ENCODE results near the gene LHFPL6.
"Not testable (repeated sequence)": the region's sequence is repeated elsewhere in the genome, so short reads cannot be mapped to it uniquely, and the experiment has no call there.

Gene LHFPL6

DNA sequence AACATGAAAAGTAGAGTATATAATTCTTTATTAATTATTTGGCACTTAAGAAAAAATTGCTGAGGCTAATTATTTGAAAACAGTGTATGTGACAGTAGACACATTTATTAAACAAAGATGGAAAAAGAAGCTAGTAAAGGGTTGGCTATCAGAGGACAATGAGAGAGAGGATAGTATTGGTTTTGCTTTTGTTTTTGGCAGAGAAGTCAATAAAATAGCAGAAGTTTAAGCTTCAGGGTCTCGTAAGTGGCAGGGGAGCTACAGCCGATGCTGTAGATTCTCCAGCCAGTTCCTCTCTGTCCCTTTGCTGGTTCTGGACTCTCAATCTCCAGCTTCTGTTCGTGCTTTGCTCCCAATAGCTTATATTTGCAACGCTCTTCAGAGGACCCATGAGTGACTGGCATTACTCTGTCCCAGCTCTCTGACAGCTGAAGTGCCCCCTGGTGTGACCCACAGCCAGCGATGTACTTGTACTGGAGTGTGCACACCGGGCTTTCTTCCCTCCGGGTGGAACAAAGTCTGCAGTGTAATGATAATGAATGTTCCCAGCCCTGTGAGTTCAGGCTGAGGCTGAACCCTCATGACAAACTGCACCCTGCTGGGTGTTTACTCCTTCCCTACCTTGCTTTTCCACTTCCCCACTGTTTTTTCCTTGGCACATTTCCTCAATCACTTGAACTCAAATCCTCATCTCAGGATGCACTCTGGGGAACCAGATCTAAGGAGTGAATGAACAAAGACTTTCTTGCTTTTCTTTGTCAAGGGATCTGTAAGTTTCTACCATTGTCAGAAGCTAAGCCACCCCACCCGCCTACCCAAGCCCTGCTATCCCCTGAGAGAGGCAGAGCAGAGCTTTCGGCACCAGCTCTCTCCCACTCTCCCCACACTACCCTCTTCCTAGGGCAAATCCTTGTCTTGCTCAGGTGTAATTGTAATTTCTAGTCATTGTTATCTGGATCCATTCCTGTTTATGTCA, 254.8 kb downstream of the LHFPL6 start:
- DNase-seq (ENCODE audit: low read depth in 2 of 2): no peak

GRCh38 chr13:39345982-39346381, 257.0 kb downstream of the LHFPL6 start:
- no peak for DNase-seq (ENCODE audit: low read depth in 2 of 2)

DNA sequence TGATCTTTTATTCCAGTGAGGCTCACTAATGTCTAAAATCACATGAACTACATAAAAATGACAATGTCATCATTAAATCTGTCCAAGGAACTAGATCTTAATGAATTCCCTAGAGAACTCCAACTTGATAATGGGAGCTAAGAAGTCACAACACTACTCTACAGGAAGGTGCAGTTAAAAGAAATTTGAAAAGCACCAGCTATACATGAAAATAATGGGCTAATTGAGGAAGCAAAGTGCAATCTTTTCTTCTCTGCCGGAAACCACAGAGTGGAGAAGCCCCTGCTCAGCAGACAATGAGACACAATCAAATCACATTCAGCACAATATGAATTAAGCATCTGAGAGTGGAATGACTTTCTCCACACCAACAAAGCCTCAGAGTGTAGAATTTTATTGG, 261.7 kb downstream of the LHFPL6 start:
- no peak for DNase-seq (ENCODE audit: low read depth in 2 of 2)

DNA sequence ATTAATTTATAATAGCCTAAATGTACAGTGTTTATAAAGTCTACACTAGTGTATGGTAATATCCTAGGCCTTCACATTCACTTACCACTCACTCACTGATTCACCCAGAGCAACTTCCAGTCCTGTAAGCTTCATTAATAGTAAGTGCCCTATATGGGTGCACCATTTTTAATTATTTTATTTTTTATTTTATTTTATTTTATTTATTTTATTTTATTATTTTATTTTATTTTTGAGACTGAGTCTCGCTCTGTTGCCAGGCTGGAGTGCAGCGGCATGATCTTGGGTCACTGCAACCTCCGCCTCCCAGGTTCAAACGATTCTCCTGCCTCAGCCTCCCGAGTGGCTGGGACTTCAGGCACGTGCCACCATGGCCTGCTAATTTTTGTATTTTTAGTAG, 264.9 kb downstream of the LHFPL6 start:
- DNase-seq (ENCODE audit: low read depth in 2 of 2): not testable (repeated sequence)

DNA sequence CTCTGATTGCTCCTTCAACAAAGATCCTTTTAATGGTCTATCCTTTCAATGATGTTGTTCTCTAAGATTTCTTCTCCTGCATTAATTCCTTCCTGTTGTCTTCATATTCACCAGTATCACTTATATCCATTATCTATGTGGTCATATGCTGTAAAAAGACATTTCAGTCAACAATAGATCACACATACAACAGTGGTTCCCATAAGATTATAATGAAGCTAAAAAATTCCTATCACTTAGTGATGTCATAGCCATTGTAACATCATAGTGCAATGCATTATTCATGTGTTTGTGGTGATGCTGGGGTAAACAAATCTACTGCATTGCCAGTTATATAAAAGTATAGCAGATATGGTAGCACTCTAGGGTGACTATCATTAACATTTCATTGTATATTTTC, 266.1 kb downstream of the LHFPL6 start:
- DNase-seq (ENCODE audit: low read depth in 2 of 2): no peak

GRCh38 chr13:39336207-39336606, 266.8 kb downstream of the LHFPL6 start:
- DNase-seq (ENCODE audit: low read depth in 2 of 2): no peak

GRCh38 chr13:39335721-39336120, 267.3 kb downstream of the LHFPL6 start:
- no peak for DNase-seq (ENCODE audit: low read depth in 2 of 2)

GRCh38 chr13:39330504-39330903, 272.5 kb downstream of the LHFPL6 start:
- no peak for DNase-seq (ENCODE audit: low read depth in 2 of 2)

DNA sequence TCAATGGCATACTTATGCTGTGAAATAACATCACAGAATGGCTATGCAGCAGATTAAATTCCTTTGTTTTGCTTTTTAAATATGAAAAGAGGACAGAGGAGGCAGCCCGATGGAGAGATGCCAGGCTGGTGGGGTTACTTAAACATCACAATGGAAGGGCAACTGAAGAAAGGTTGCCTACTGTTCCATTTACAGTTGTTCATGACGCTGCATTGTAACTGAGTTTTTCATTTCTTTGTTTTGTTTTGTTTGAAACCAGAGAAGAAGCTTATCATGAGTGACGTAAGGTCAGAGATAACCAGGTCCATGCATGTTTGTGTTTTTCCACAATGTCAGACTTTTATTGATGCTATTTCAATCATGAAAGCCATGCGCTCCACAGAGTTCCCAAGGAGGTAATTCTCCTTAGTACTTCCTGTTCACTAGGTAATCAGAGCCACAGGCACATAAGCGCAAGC, 273.8 kb downstream of the LHFPL6 start:
- no peak for DNase-seq (ENCODE audit: low read depth in 2 of 2)

DNA sequence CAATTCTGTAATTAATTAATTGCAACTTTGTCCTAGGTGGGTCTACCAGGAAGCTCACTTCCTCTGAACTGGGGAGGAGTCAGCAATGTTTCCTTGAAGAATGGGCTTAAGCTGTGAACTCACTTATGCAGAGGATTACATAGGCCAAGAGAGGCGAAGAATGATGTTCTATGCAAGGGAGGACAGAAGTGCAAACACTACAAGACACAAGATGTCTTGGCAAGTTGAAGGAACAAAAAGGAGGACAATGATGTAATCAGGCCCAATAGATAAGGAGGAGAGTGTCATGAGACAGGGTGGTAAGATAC, 275.9 kb downstream of the LHFPL6 start:
- no peak for DNase-seq (ENCODE audit: low read depth in 2 of 2)

DNA sequence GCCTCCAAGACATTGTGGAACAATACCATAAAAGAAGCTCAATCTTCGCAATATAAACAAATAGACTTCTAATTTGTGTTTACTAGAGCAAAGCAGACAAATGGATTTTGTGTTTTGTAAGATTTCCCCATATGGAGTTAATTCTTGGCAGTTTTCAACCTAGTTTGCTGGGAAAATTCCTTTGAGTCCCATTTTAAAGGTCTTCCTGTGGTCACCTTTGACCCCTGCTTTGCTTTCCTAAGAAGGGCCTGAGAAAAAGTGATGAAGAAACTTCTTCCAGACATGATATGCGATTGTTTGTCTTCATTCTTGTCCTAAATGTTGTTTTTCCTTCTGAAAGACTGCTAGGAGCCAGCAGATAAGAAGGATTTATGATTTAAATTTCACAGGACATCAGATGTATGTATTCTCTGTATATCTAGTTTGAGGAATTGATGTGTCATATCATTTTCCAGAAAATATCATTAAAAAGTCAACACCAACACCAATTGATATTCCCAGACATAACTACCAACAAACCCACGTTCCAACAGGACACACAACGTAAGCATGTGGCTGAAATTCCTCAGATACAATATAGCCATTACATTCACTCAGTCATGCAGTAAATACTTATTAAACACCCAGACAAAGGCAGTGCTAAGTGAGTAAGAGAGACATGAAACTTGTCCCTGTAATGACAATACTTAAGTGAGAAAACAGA, 276.4 kb downstream of the LHFPL6 start:
- no peak for DNase-seq (ENCODE audit: low read depth in 2 of 2)

DNA sequence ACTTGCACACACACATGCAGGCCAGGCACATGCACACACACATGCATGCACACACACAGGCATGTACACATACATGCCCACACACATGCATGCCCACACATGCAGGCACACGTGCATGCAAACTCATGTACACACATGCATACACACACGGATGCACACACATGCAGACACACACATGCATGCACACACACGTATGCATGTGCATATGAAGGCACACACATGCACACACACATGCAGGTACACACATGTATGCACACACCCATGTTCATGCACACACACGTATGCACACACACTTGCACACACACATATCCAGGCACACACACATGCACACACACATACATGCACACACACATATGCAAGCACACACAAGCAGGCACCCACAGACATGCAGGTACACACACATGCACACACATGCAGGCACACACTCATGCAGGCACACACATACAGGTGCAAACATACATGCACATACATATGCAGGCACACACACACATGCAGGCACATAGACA, 278.1 kb downstream of the LHFPL6 start:
- no peak for DNase-seq (ENCODE audit: low read depth in 2 of 2)

- DNase-seq (ENCODE audit: low read depth in 2 of 2): no peak
Observed at GRCh38 chr13:39322836-39323585, 280.0 kb downstream of the LHFPL6 start.

- no peak for DNase-seq (ENCODE audit: low read depth in 2 of 2)
Observed at GRCh38 chr13:39321574-39321973, 281.4 kb downstream of the LHFPL6 start.

GRCh38 chr13:39318161-39318560, 284.8 kb downstream of the LHFPL6 start:
- DNase-seq (ENCODE audit: low read depth in 2 of 2): no peak

GRCh38 chr13:39317291-39317690, 285.7 kb downstream of the LHFPL6 start:
- no peak for DNase-seq (ENCODE audit: low read depth in 2 of 2)

GRCh38 chr13:39315796-39316195, 287.2 kb downstream of the LHFPL6 start:
- no peak for DNase-seq (ENCODE audit: low read depth in 2 of 2)

DNA sequence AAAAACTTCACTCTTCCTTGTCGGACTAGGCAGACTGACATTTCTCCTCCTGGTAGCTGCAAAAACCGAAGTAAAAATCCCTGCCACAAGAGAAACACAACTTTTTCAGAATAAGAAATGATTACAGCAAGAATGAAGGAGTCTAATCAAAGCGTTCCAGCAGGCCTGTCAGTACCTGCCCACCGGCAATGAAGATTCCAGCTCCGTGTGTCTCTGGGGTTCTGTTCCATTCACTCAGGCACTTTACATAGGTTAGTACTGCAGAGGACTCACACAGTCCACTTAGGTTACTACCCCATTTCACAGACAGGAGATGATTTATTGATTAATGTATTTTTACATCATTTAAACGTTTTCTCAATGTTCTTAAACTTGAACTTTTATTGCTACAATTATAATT, 289.3 kb downstream of the LHFPL6 start:
- no peak for DNase-seq (ENCODE audit: low read depth in 2 of 2)

GRCh38 chr13:39312596-39312995, 290.4 kb downstream of the LHFPL6 start:
- DNase-seq (ENCODE audit: low read depth in 2 of 2): no peak

DNA sequence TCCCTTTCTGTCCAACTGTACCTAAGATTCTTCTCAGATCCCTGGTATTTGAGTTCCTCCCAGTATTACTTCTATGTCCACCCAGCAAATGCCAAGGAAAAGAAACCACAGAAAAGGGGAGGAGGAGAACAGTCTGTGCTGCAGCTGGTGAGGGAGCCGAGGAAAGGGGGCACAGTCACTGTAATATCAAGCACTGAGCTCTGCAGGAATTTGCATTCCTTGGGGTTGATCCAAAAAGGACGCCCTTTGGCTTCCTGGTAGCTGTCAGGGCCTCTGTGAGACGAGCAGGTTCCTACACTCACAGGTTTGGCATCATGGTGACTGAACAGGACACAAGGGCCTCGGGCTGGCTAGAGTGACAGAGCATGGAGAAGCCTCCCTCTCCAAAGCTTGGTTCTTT, 291.4 kb downstream of the LHFPL6 start:
- DNase-seq (ENCODE audit: low read depth in 2 of 2): no peak

- no peak for DNase-seq (ENCODE audit: low read depth in 2 of 2)
Observed at GRCh38 chr13:39310961-39311360, 292.0 kb downstream of the LHFPL6 start.
